ENCODE data around the gene NDOR1. TPM values are rescaled to one million over a fixed set of nuclear protein-coding genes. Genes with fewer than 3 reads are reported as not detected.

NDOR1 gene
- total RNA-seq, 1 donor: 7.8 TPM

- no peak for DNase-seq (ENCODE audit: low read depth)
- no peak for TF ChIP-seq CTCF (IDR thresholded peaks at IDR 0.05; ENCODE audit: insufficient read depth, low read depth, low read length)
- no peak overlapping the region for H3K4me3 ChIP-seq (ENCODE audit: low read depth, low read length)
Measured at GRCh38 chr9:137211532-137211931, 6.0 kb downstream of the NDOR1 start.

GRCh38 chr9:137212520-137212919, 7.0 kb downstream of the NDOR1 start:
- DNase-seq (ENCODE audit: low read depth): no peak
- H3K4me3 ChIP-seq (ENCODE audit: low read depth, low read length): no peak overlapping the region
- TF ChIP-seq CTCF (IDR thresholded peaks at IDR 0.05; ENCODE audit: insufficient read depth, low read depth, low read length): no peak

GRCh38 chr9:137213160-137214060, 7.9 kb downstream of the NDOR1 start:
- no peak for TF ChIP-seq CTCF (IDR thresholded peaks at IDR 0.05; ENCODE audit: insufficient read depth, low read depth, low read length)
- H3K4me3 ChIP-seq (ENCODE audit: low read depth, low read length): no peak overlapping the region

GRCh38 chr9:137214620-137215019, 9.1 kb downstream of the NDOR1 start:
- TF ChIP-seq CTCF (IDR thresholded peaks at IDR 0.05; ENCODE audit: insufficient read depth, low read depth, low read length): no peak
- no peak overlapping the region for H3K4me3 ChIP-seq (ENCODE audit: low read depth, low read length)

More at GRCh38 chr9:137213160-137214060, 7.9 kb downstream of the NDOR1 start:
- DNase-seq (ENCODE audit: low read depth): no peak

GRCh38 chr9:137215196-137215986, 9.9 kb downstream of the NDOR1 start:
- no peak overlapping the region for H3K4me3 ChIP-seq (ENCODE audit: low read depth, low read length)
- no peak for DNase-seq (ENCODE audit: low read depth)
- no peak for TF ChIP-seq CTCF (IDR thresholded peaks at IDR 0.05; ENCODE audit: insufficient read depth, low read depth, low read length)

More at GRCh38 chr9:137214620-137215019, 9.1 kb downstream of the NDOR1 start:
- no peak for DNase-seq (ENCODE audit: low read depth)

GRCh38 chr9:137216188-137216965, 10.9 kb downstream of the NDOR1 start:
- no peak overlapping the region for H3K4me3 ChIP-seq (ENCODE audit: low read depth, low read length)
- TF ChIP-seq CTCF (IDR thresholded peaks at IDR 0.05; ENCODE audit: insufficient read depth, low read depth, low read length): no peak
- no peak for DNase-seq (ENCODE audit: low read depth)

Measured in fibroblast of villous mesenchyme (primary cell).